Skeletal muscle tissue (tissue), 4 donors: ENCODE data around the gene CACNG8. TPM values are rescaled to one million over a fixed set of nuclear protein-coding genes. Genes with fewer than 3 reads are reported as not detected.

Experiments
- H3K27ac ChIP-seq: one replicate; pipeline ENCODE4 v1.7.0; 2013; ENCODE audit warnings: mild to moderate bottlenecking, low read depth, low read length, inconsistent platforms
- H3K27me3 ChIP-seq, 3 donors: one replicate each; pipeline ENCODE4 v1.7.0; 2013; ENCODE audit warnings: low read length in 3 of 3; ENCODE audit not compliant: control insufficient read depth in 3 of 3, insufficient read depth in 3 of 3
- H3K36me3 ChIP-seq, 3 donors: one replicate each; pipeline ENCODE4 v1.7.0; 2013; ENCODE audit warnings: low read length in 3 of 3; ENCODE audit not compliant: control insufficient read depth in 3 of 3, insufficient read depth in 3 of 3
- H3K4me1 ChIP-seq, 3 donors: one replicate each; pipeline ENCODE4 v1.7.0; 2013; ENCODE audit warnings: low read length in 3 of 3, mild to moderate bottlenecking in 3 of 3; ENCODE audit not compliant: control insufficient read depth in 3 of 3, insufficient read depth in 3 of 3
- H3K4me3 ChIP-seq, 3 donors: one replicate each; pipeline ENCODE4 v1.7.0; 2013; ENCODE audit warnings: low read length in 3 of 3
- H3K9ac ChIP-seq, 3 donors: one replicate each; pipeline ENCODE4 v1.7.0; 2013; ENCODE audit warnings: low read length in 3 of 3, mild to moderate bottlenecking in 3 of 3, moderate library complexity in 2 of 3, low read depth in 1 of 3
- H3K9me3 ChIP-seq, 3 donors: one replicate each; pipeline ENCODE4 v1.7.0; 2013; ENCODE audit warnings: low read length in 3 of 3; ENCODE audit not compliant: control insufficient read depth in 3 of 3
- total RNA-seq: library from RNA; depleted of rRNA; stranded (reverse); fragments of >200 nt; gene quantifications from one replicate; pipeline ENCODE4 v1.2.3, GENCODE V29; 2014
- donor health status: Osteomylitis.

CACNG8 gene
- total RNA-seq = under 0.01 TPM

- Histone ChIP-seq H3K9me3 (no peaks in the 10 kb centered on the region), H3K4me1 (peaks cover 0 to 8% (median 3%) of the 10 kb centered on the region in 3 donors), H3K4me3 (no peak within 1 kb of the TSS)
Measured at GRCh38 chr19:53962887-53963431, at the start of gene CACNG8. TSS of gene CACNG8 (plus strand) at chr19:53962937.

GRCh38 chr19:53915000-53915399 lies 47.7 kb upstream of the CACNG8 start:
- Histone ChIP-seq H3K27me3 (peaks cover 32 to 38% (median 36%) of the 10 kb centered on the region in 3 donors), H3K27ac (no peak overlapping the region), H3K36me3 (no peaks in the 10 kb centered on the region), H3K9ac (no peak overlapping the region), H3K4me1 (no peaks in the 10 kb centered on the region), H3K9me3 (no peaks in the 10 kb centered on the region), H3K4me3 (no peak overlapping the region)

More at GRCh38 chr19:53962887-53963431, at the start of gene CACNG8:
- Histone ChIP-seq H3K36me3 (no peaks in the 10 kb centered on the region), H3K27me3 (peaks cover 51 to 58% (median 56%) of the 10 kb centered on the region in 3 donors), H3K27ac (no peak within 1 kb of the TSS), H3K9ac (no peak within 1 kb of the TSS)

GRCh38 chr19:53916004-53916403 lies 46.7 kb upstream of the CACNG8 start:
- H3K36me3 ChIP-seq = no peaks in the 10 kb centered on the region
- peaks cover 25 to 30% (median 28%) of the 10 kb centered on the region in 3 donors for H3K27me3 ChIP-seq
- H3K9me3 ChIP-seq = no peaks in the 10 kb centered on the region
- H3K9ac ChIP-seq = no peak overlapping the region
- no peak overlapping the region for H3K4me3 ChIP-seq
- H3K4me1 ChIP-seq = no peaks in the 10 kb centered on the region
- no peak overlapping the region for H3K27ac ChIP-seq

GRCh38 chr19:53917356-53917755 lies 45.4 kb upstream of the CACNG8 start:
- no peak overlapping the region for H3K9ac ChIP-seq
- no peaks in the 10 kb centered on the region for H3K36me3 ChIP-seq
- H3K4me3 ChIP-seq = no peak overlapping the region
- no peak overlapping the region for H3K27ac ChIP-seq
- H3K4me1 ChIP-seq = no peaks in the 10 kb centered on the region
- peaks cover 12 to 18% (median 15%) of the 10 kb centered on the region in 3 donors for H3K27me3 ChIP-seq
- no peaks in the 10 kb centered on the region for H3K9me3 ChIP-seq

GRCh38 chr19:53927739-53928138 lies 35.0 kb upstream of the CACNG8 start:
- H3K9ac ChIP-seq = no peak overlapping the region
- H3K4me3 ChIP-seq = no peak overlapping the region
- no peaks in the 10 kb centered on the region for H3K9me3 ChIP-seq
- no peaks in the 10 kb centered on the region for H3K27me3 ChIP-seq
- no peaks in the 10 kb centered on the region for H3K36me3 ChIP-seq
- no peaks in the 10 kb centered on the region for H3K4me1 ChIP-seq
- no peak overlapping the region for H3K27ac ChIP-seq

- Histone ChIP-seq H3K9me3 (no peaks in the 10 kb centered on the region), H3K4me3 (no peak overlapping the region), H3K4me1 (no peaks in the 10 kb centered on the region), H3K27me3 (peaks cover 0 to 10% (median 2%) of the 10 kb centered on the region in 3 donors), H3K27ac (no peak overlapping the region), H3K36me3 (no peaks in the 10 kb centered on the region), H3K9ac (no peak overlapping the region)
Measured at GRCh38 chr19:53936029-53936428, 26.7 kb upstream of the CACNG8 start.

- H3K9ac ChIP-seq = no peak overlapping the region
- no peaks in the 10 kb centered on the region for H3K9me3 ChIP-seq
- no peaks in the 10 kb centered on the region for H3K36me3 ChIP-seq
- H3K4me3 ChIP-seq = no peak overlapping the region
- no peak overlapping the region for H3K27ac ChIP-seq
- peaks cover 36 to 48% (median 40%) of the 10 kb centered on the region in 3 donors for H3K27me3 ChIP-seq
- H3K4me1 ChIP-seq = no peaks in the 10 kb centered on the region
Measured at GRCh38 chr19:53942001-53942786, 20.5 kb upstream of the CACNG8 start.

GRCh38 chr19:53944416-53944815 lies 18.3 kb upstream of the CACNG8 start:
- H3K27ac ChIP-seq = no peak overlapping the region
- H3K27me3 ChIP-seq = peaks cover 36 to 47% (median 47%) of the 10 kb centered on the region in 3 donors
- no peak overlapping the region for H3K4me3 ChIP-seq
- H3K36me3 ChIP-seq = no peaks in the 10 kb centered on the region
- no peak overlapping the region for H3K9ac ChIP-seq
- H3K4me1 ChIP-seq = no peaks in the 10 kb centered on the region
- no peaks in the 10 kb centered on the region for H3K9me3 ChIP-seq

- no peaks in the 10 kb centered on the region for H3K9me3 ChIP-seq
- no peaks in the 10 kb centered on the region for H3K4me1 ChIP-seq
- H3K27me3 ChIP-seq = peaks cover 36 to 47% (median 47%) of the 10 kb centered on the region in 3 donors
Measured at GRCh38 chr19:53944933-53945332, 17.8 kb upstream of the CACNG8 start.

GRCh38 chr19:53945441-53945840 lies 17.3 kb upstream of the CACNG8 start:
- Histone ChIP-seq H3K36me3 (no peaks in the 10 kb centered on the region), H3K9me3 (no peaks in the 10 kb centered on the region), H3K4me3 (no peak overlapping the region), H3K4me1 (no peaks in the 10 kb centered on the region), H3K27me3 (peaks cover 36 to 46% (median 45%) of the 10 kb centered on the region in 3 donors), H3K27ac (no peak overlapping the region), H3K9ac (no peak overlapping the region)

More at GRCh38 chr19:53944933-53945332, 17.8 kb upstream of the CACNG8 start:
- no peak overlapping the region for H3K4me3 ChIP-seq
- H3K36me3 ChIP-seq = no peaks in the 10 kb centered on the region
- no peak overlapping the region for H3K9ac ChIP-seq
- no peak overlapping the region for H3K27ac ChIP-seq
